C4-2B (cell line): ENCODE data around the gene KCNK6.
A peak's percentile ranks its signal among the peaks of the same experiment; 100 is the strongest.

Source experiments
- H3K27ac ChIP-seq: fragments of 450-650 bp; 2 replicates; pipeline ENCODE4 v1.5.1; 2017
- ZFX ChIP-seq: fragments of 450-650 bp; IDR thresholded peaks from 2 replicates; pipeline ENCODE4 v1.6.1; 2017
- TF ChIP-seq, protein P1 (sequence below): fragments of 450-650 bp; conservative IDR thresholded peaks from 2 replicates; pipeline ENCODE4 v1.5.1; 2017; ENCODE audit warnings: mild to moderate bottlenecking

The KCNK6 gene

DNA sequence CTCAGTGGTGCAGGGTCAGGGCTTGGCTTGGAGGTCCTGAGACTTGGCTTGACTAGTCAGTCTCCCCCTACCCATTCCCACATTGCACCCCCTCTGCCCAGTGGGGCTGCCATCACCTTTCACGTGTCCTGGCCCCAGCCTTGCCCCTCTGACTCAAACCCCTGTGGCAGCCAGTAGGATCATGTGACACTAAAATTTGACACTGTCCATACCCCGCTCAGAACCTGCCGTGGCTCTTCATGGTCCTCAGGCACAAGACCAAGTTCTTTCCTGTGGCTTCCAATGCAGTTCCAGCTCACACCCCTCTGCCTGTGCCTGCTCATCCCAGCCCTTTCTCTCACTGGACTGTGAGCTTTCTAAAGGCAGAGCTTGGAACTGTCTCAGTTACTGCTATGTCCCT, 56.9 kb downstream of the KCNK6 start:
- peak overlapping the region; percentile 91 for H3K27ac ChIP-seq

DNA sequence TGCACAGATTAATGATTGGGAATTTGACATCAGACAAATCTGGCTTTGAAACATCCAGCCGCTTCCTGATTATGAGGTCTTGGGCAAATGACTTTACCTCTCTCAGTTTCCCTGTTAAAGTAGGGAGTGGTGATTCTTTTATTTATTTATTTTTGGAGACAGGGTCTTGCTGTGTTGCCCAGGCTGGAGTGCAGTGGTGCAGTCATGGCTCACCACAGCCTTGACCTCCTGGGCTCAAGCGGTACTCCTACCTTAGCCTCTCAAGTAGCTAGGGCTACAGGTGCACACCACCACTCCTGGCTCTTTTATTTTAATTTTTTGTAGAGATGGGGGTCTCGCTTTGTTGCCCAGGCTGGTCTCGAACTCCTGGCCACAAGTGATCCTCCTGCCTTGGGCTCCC, 57.4 kb downstream of the KCNK6 start:
- no peak for TF ChIP-seq ZFX
- TF ChIP-seq, protein P1, sequence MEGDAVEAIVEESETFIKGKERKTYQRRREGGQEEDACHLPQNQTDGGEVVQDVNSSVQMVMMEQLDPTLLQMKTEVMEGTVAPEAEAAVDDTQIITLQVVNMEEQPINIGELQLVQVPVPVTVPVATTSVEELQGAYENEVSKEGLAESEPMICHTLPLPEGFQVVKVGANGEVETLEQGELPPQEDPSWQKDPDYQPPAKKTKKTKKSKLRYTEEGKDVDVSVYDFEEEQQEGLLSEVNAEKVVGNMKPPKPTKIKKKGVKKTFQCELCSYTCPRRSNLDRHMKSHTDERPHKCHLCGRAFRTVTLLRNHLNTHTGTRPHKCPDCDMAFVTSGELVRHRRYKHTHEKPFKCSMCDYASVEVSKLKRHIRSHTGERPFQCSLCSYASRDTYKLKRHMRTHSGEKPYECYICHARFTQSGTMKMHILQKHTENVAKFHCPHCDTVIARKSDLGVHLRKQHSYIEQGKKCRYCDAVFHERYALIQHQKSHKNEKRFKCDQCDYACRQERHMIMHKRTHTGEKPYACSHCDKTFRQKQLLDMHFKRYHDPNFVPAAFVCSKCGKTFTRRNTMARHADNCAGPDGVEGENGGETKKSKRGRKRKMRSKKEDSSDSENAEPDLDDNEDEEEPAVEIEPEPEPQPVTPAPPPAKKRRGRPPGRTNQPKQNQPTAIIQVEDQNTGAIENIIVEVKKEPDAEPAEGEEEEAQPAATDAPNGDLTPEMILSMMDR: no peak

More for the DNA sequence above, 56.9 kb downstream of the KCNK6 start:
- no peak for TF ChIP-seq ZFX
- TF ChIP-seq, protein P1: no peak

DNA sequence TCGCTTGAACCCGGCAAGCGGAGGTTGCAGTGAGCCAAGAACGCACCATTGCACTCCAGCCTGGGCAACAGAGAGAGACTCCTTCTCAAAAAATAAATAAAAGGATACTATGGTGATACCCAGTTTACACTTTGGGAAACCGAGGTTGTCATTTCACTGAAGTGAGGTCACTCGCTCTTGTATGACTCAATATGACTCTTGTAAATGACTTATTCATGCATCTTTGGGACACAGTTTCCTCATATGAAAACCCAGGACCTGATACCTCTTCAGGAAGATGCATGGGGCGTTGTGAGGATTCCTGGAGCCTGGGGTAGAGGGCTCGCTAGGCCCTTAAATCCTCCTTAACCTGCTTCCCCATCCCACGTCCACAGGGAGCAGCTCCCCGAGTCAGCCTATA, 59.2 kb downstream of the KCNK6 start:
- TF ChIP-seq ZFX: no peak
- no peak overlapping the region for H3K27ac ChIP-seq

More for the DNA sequence above, 57.4 kb downstream of the KCNK6 start:
- no peak overlapping the region for H3K27ac ChIP-seq

DNA sequence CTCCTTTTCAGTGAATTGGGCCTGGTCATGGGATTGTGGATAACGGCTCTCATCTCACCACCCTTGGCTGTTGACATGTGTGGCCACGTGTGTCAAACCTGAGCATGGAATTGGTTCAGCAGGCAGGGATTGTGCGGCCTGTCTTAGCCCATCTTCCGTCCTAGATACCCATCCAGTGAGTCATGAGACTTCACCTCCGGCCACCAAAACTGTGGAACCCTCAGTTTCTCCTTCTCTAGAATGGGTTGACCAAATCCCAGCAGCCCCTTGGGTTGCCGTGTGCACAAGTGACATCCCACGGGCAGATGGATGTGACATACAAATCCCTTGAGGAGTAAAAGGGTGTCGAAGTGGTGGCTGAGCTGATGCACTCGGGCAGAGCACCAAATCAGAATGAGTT, 61.5 kb downstream of the KCNK6 start:
- no peak for TF ChIP-seq ZFX
- TF ChIP-seq, protein P1: no peak
- no peak overlapping the region for H3K27ac ChIP-seq
